IPS-11a (cell line): ENCODE measurements around the gene MRGPRX2.

Source experiments
- H3K4me3 ChIP-seq: one replicate; pipeline ENCODE4 v1.5.1; 2013; ENCODE audit warnings: low read depth, low read length, control low read depth

Gene MRGPRX2

DNA sequence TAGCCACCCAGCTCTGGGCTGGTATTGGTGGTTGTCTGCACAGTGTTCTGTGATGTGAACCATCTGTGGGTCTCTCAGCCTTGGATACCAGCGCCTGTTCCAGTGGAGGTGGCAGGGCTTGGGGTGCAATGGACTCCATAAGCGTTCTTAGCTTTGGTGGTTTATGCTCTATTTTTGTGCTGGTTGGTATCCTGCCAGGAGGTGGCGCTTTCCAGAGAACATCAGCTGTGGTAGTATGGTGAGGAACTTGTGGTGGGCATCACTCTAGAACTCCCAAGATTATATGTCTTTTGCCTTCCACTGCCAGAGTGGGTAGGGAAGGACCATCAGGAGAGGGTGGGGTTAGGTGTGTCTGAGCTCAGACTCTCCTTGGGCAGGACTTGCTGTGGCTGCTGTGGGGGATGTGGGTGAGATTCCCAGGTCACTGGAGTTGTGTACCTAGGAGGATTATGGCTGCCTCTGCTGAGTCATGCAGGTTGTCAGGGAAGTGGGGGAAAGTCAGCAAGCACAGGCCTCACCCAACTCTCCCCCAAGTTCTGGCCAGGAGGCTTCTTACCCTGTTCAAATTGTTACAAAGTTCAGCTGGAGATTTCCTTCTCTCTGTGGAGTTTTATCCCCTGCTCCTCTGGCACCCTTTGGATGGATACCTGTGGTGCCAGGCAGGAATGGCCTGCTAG lies 47.2 kb downstream of the MRGPRX2 start:
- no peak overlapping the region for H3K4me3 ChIP-seq

GRCh38 chr11:19012636-19013035 lies 47.9 kb downstream of the MRGPRX2 start:
- H3K4me3 ChIP-seq: no peak overlapping the region
